Occipital lobe (tissue), 2 donors: Measurements from ENCODE around the gene INTS15. TPM values are rescaled to one million over a fixed set of nuclear protein-coding genes. Genes with fewer than 3 reads are reported as not detected.
"Not testable (repeated sequence)": the region's sequence is repeated elsewhere in the genome, so short reads cannot be mapped to it uniquely, and the experiment has no call there.

ENCODE experiments used
- DNase-seq: peaks from one replicate; lab custom pipeline; 2025; lab: John Stamatoyannopoulos, UW
- total RNA-seq: library from RNA; depleted of rRNA; stranded (reverse); fragments of >200 nt; gene quantifications from one replicate; pipeline ENCODE4 v1.2.3, GENCODE V29; 2014

The INTS15 gene
- total RNA-seq, 1 donor from 2014 or later = 18.2 TPM

- no peak for DNase-seq
These were observed 27.2 kb downstream of the INTS15 start for GRCh38 chr7:6616854-6617643.

- DNase-seq = no peak
These were observed 28.8 kb downstream of the INTS15 start for GRCh38 chr7:6618621-6619020.

- no peak for DNase-seq
These were observed 30.1 kb downstream of the INTS15 start for GRCh38 chr7:6619961-6620360.

GRCh38 chr7:6621195-6622133 is 31.6 kb downstream of the INTS15 start:
- no peak for DNase-seq

- no peak for DNase-seq
These were observed 32.4 kb downstream of the INTS15 start for GRCh38 chr7:6622134-6622710.

- no peak for DNase-seq
These were observed 33.9 kb downstream of the INTS15 start for GRCh38 chr7:6623589-6624245.

- no peak for DNase-seq
These were observed 34.4 kb downstream of the INTS15 start for GRCh38 chr7:6624246-6624611.

GRCh38 chr7:6628045-6628444 is 38.2 kb downstream of the INTS15 start:
- DNase-seq = no peak

- no peak for DNase-seq
These were observed 40.4 kb downstream of the INTS15 start for GRCh38 chr7:6630007-6630849.

GRCh38 chr7:6631605-6632004 is 41.8 kb downstream of the INTS15 start:
- DNase-seq = no peak

- DNase-seq = no peak
These were observed 44.2 kb downstream of the INTS15 start for GRCh38 chr7:6634021-6634420.

GRCh38 chr7:6634971-6635370 is 45.1 kb downstream of the INTS15 start:
- not testable (repeated sequence) for DNase-seq

GRCh38 chr7:6636741-6637543 is 47.1 kb downstream of the INTS15 start, which contains the start of gene ZNF316:
ZNF316 (plus strand) TSS chr7:6637318; CDS start chr7:6642410, 5,092 bp downstream.
- DNase-seq = peak; percentile 29

- no peak for DNase-seq
These were observed 47.9 kb downstream of the INTS15 start for GRCh38 chr7:6637544-6638229.

- DNase-seq = no peak
These were observed 49.2 kb downstream of the INTS15 start for GRCh38 chr7:6639032-6639431.

GRCh38 chr7:6639627-6640026 is 49.8 kb downstream of the INTS15 start:
- DNase-seq = no peak

GRCh38 chr7:6640246-6640721 is 50.5 kb downstream of the INTS15 start:
- DNase-seq = no peak

- no peak for DNase-seq
These were observed 51.6 kb downstream of the INTS15 start for GRCh38 chr7:6641305-6642035.
